Measurements from ENCODE around the gene GPR39. TPM values are rescaled to one million over a fixed set of nuclear protein-coding genes. Genes with fewer than 3 reads are reported as not detected.
A peak's percentile ranks its signal among the peaks of the same experiment; 100 is the strongest.

Gene GPR39
- total RNA-seq, 1 donor, result 3.6 TPM

GRCh38 chr2:132691556-132691955 lies 275.0 kb downstream of the GPR39 start:
- no peak for DNase-seq (ENCODE audit: insufficient read length, low spot score, missing footprints)
- Histone ChIP-seq H3K36me3 (ENCODE audit: insufficient read depth, low read length) (no peaks in the 10 kb centered on the region), H3K4me1 (ENCODE audit: insufficient read depth, low read length) (peaks cover 16% of the 10 kb centered on the region), H3K27ac (ENCODE audit: low read depth, low read length) (no peak overlapping the region), H4K20me1 (ENCODE audit: insufficient read depth, low read length) (no peaks in the 10 kb centered on the region), H3K4me3 (ENCODE audit: insufficient read depth, low read length) (no peak overlapping the region), H2AFZ (ENCODE audit: low read length) (no peak overlapping the region), H3K79me2 (ENCODE audit: insufficient read depth, low read length) (no peaks in the 10 kb centered on the region), H3K27me3 (ENCODE audit: insufficient read depth, low read length) (no peaks in the 10 kb centered on the region), H3K4me2 (ENCODE audit: insufficient read depth, low read length) (no peak overlapping the region), H3K9me3 (ENCODE audit: low read depth, low read length) (no peaks in the 10 kb centered on the region)
- no peak for TF ChIP-seq CTCF (IDR thresholded peaks at IDR 0.05; ENCODE audit: extremely low read depth, low read depth, low read length)

GRCh38 chr2:132692816-132693215 lies 276.2 kb downstream of the GPR39 start:
- Histone ChIP-seq H3K27me3 (ENCODE audit: insufficient read depth, low read length) (no peaks in the 10 kb centered on the region), H3K36me3 (ENCODE audit: insufficient read depth, low read length) (no peaks in the 10 kb centered on the region), H3K79me2 (ENCODE audit: insufficient read depth, low read length) (no peaks in the 10 kb centered on the region), H3K9me3 (ENCODE audit: low read depth, low read length) (no peaks in the 10 kb centered on the region), H4K20me1 (ENCODE audit: insufficient read depth, low read length) (no peaks in the 10 kb centered on the region), H2AFZ (ENCODE audit: low read length) (no peak overlapping the region), H3K27ac (ENCODE audit: low read depth, low read length) (no peak overlapping the region), H3K4me1 (ENCODE audit: insufficient read depth, low read length) (peaks cover 16% of the 10 kb centered on the region), H3K4me3 (ENCODE audit: insufficient read depth, low read length) (no peak overlapping the region), H3K4me2 (ENCODE audit: insufficient read depth, low read length) (peak overlapping the region; percentile 13)
- no peak for TF ChIP-seq CTCF (IDR thresholded peaks at IDR 0.05; ENCODE audit: extremely low read depth, low read depth, low read length)
- no peak for DNase-seq (ENCODE audit: insufficient read length, low spot score, missing footprints)

Small RNA genes lying within 50 kb of the gene (small RNA-seq; reads per million reads assigned to genes)
- gene RNU6-175P, result not detected
